ENCODE measurements around the gene LRP10.
"Not testable (repeated sequence)": the region's sequence is repeated elsewhere in the genome, so short reads cannot be mapped to it uniquely, and the experiment has no call there.

DNA sequence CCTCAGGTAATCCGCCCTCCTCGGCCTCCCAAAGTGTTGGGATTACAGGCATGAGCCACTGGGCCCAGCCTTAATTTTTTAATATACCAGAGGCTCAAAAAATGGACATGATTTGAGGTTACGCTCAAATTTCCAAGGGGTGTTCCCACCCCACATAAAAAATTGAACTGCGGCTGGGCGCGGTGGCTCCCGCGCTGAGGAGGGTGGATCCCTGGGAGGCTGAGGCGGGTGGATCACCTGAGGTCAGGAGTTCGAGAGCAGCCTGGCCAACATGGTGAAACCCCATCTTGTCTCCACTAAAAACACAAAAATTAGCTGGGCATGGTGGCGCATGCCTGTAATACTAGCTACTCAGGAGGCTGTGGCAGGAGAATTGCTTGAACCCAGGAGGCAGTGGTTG, 17.2 kb upstream of the LRP10 start:
- TF ChIP-seq, protein P1, sequence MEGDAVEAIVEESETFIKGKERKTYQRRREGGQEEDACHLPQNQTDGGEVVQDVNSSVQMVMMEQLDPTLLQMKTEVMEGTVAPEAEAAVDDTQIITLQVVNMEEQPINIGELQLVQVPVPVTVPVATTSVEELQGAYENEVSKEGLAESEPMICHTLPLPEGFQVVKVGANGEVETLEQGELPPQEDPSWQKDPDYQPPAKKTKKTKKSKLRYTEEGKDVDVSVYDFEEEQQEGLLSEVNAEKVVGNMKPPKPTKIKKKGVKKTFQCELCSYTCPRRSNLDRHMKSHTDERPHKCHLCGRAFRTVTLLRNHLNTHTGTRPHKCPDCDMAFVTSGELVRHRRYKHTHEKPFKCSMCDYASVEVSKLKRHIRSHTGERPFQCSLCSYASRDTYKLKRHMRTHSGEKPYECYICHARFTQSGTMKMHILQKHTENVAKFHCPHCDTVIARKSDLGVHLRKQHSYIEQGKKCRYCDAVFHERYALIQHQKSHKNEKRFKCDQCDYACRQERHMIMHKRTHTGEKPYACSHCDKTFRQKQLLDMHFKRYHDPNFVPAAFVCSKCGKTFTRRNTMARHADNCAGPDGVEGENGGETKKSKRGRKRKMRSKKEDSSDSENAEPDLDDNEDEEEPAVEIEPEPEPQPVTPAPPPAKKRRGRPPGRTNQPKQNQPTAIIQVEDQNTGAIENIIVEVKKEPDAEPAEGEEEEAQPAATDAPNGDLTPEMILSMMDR (IDR thresholded peaks at IDR 0.05 in 4 of 5, conservative IDR thresholded peaks at IDR 0.05 in 1 of 5), result not testable (repeated sequence)
- not testable (repeated sequence) for TF ChIP-seq POLR2A (IDR thresholded peaks at IDR 0.05)
